SK-N-SH (cell line): ENCODE measurements around the gene P3H3. TPM values are rescaled to one million over a fixed set of nuclear protein-coding genes. Genes with fewer than 3 reads are reported as not detected.
A peak's percentile ranks its signal among the peaks of the same experiment; 100 is the strongest.

ENCODE experiments used
- CTCF ChIA-PET: fragments of 300-600, 350-600 bp; formaldehyde crosslinking; extraction: SDS; loops from one replicate; lab custom pipeline; 2021; lab: Yijun Ruan, JAX
- POLR2A ChIA-PET: fragments of 350-600 bp; sonication (Branson Sonifier 250); formaldehyde crosslinking; extraction: SDS; loops from one replicate; lab custom pipeline; 2020; ENCODE audit warnings: antibody characterized with exemption, inconsistent platforms; lab: Yijun Ruan, JAX
- DNase-seq: peaks from one replicate; pipeline ENCODE4 v3.0.0; 2012
- H2AFZ ChIP-seq: fragments of 200-600 bp; sonication (generic); 2 replicates; pipeline ENCODE4 v1.8.1; 2016; ENCODE audit warnings: antibody characterized with exemption, mild to moderate bottlenecking, low read depth
- H3F3A ChIP-seq: fragments of 200-600 bp; sonication (generic); replicated peaks from 2 replicates; pipeline ENCODE3; 2016; ENCODE audit warnings: antibody characterized with exemption, mild to moderate bottlenecking; ENCODE audit not compliant: insufficient read depth
- H3K27ac ChIP-seq, 2 experiments: fragments of 200-500 bp in 1 of 2; fragments of 200-600 bp in 1 of 2; sonication (Bioruptor generic) in 1 of 2; sonication (generic), shearing (Covaris generic) in 1 of 2; 2 replicates each; pipeline versions ENCODE4 v1.5.1 to v1.6.1; 2014 to 2016; ENCODE audit warnings: low read depth in 2 of 2, inconsistent platforms in 1 of 2, low read length in 1 of 2, mild to moderate bottlenecking in 1 of 2, mixed read lengths in 1 of 2
- H3K27me3 ChIP-seq: fragments of 200-600 bp; sonication (generic), shearing (Covaris generic); 2 replicates; pipeline ENCODE4 v1.6.1; 2016; ENCODE audit warnings: mixed run types; ENCODE audit not compliant: insufficient read depth
- H3K36me3 ChIP-seq, 2 experiments: fragments of 200-500 bp in 1 of 2; fragments of 200-600 bp in 1 of 2; sonication (Bioruptor generic) in 1 of 2; sonication (generic) in 1 of 2; replicated peaks in 1 of 2; 2 replicates each; pipeline versions ENCODE3 to v1.5.1; 2014 to 2016; ENCODE audit warnings: low read length in 1 of 2, mild to moderate bottlenecking in 1 of 2; ENCODE audit not compliant: insufficient read depth in 2 of 2, control insufficient read depth in 1 of 2
- H3K4me1 ChIP-seq, 2 experiments: fragments of 200-500 bp in 1 of 2; fragments of 200-600 bp in 1 of 2; sonication (Bioruptor generic) in 1 of 2; sonication (generic), shearing (Covaris generic) in 1 of 2; 2 replicates each; pipeline versions ENCODE4 v1.5.1 to v1.6.1; 2014 to 2016; ENCODE audit warnings: low read depth in 1 of 2, low read length in 1 of 2, mixed run types in 1 of 2; ENCODE audit not compliant: insufficient read depth in 2 of 2, control insufficient read depth in 1 of 2
- H3K4me2 ChIP-seq: fragments of 200-600 bp; sonication (generic), shearing (Covaris generic); 2 replicates; pipeline ENCODE4 v1.6.1; 2017; ENCODE audit warnings: mixed run types
- H3K4me3 ChIP-seq, 2 experiments: fragments of 200-500 bp in 1 of 2; fragments of 200-600 bp in 1 of 2; sonication (Bioruptor generic) in 1 of 2; sonication (generic), shearing (Covaris generic) in 1 of 2; 2 replicates each; pipeline versions ENCODE4 v1.5.1 to v1.8.1; 2014 to 2016; ENCODE audit warnings: low read depth in 2 of 2, inconsistent platforms in 1 of 2, low read length in 1 of 2, mild to moderate bottlenecking in 1 of 2, mixed read lengths in 1 of 2, moderate library complexity in 1 of 2
- H3K79me2 ChIP-seq: fragments of 200-600 bp; sonication (generic); 2 replicates; pipeline ENCODE4 v1.8.1; 2017; ENCODE audit warnings: mild to moderate bottlenecking; ENCODE audit not compliant: insufficient read depth
- H3K9ac ChIP-seq: fragments of 200-600 bp; sonication (generic); 2 replicates; pipeline ENCODE4 v1.6.1; 2017; ENCODE audit warnings: mixed run types
- H3K9me2 ChIP-seq: fragments of 200-600 bp; sonication (generic); 2 replicates; pipeline ENCODE4 v1.6.1; 2017; ENCODE audit warnings: mixed run types
- H3K9me3 ChIP-seq: fragments of 200-600 bp; sonication (generic); 2 replicates; pipeline ENCODE4 v1.6.1; 2017; ENCODE audit warnings: mixed run types, mild to moderate bottlenecking, moderate library complexity
- H4K20me1 ChIP-seq: fragments of 200-600 bp; sonication (generic); 2 replicates; pipeline ENCODE4 v1.6.1; 2017; ENCODE audit warnings: mild to moderate bottlenecking, mixed run types; ENCODE audit not compliant: insufficient read depth
- CHD2 ChIP-seq: fragments of 150-350 bp; IDR thresholded peaks from 2 replicates; pipeline ENCODE4 v1.6.1; 2018; ENCODE audit warnings: low read length; ENCODE audit not compliant: partially characterized antibody
- ELF1 ChIP-seq: IDR thresholded peaks from 2 replicates; pipeline ENCODE4 v1.4.0; 2012
- FOSL2 ChIP-seq: IDR thresholded peaks from 2 replicates; pipeline ENCODE4 v1.4.0; 2012; ENCODE audit warnings: low read depth, mild to moderate bottlenecking, moderate library complexity, borderline replicate concordance
- FOXJ3 ChIP-seq: sonication (generic); formaldehyde crosslinking; IDR thresholded peaks from 2 replicates; pipeline ENCODE4 v1.5.1; 2020; ENCODE audit warnings: mild to moderate bottlenecking, missing genetic modification reagents
- FOXM1 ChIP-seq: IDR thresholded peaks from 2 replicates; pipeline ENCODE4 v1.4.0; 2012; ENCODE audit warnings: low read depth, mild to moderate bottlenecking
- GABPA ChIP-seq: IDR thresholded peaks from 2 replicates; pipeline ENCODE4 v1.4.0; 2012; ENCODE audit warnings: low read depth, mild to moderate bottlenecking
- JUND ChIP-seq: IDR thresholded peaks from 2 replicates; pipeline ENCODE4 v1.4.0; 2012
- MEF2A ChIP-seq: IDR thresholded peaks from 2 replicates; pipeline ENCODE4 v1.4.0; 2012; ENCODE audit warnings: low read depth, borderline replicate concordance
- MXI1 ChIP-seq: IDR thresholded peaks from 2 replicates; pipeline ENCODE4 v1.6.1; 2012; ENCODE audit warnings: mild to moderate bottlenecking, low read depth, low read length, improper control_type of control experiment
- NFIC ChIP-seq: IDR thresholded peaks from 2 replicates; pipeline ENCODE4 v1.4.0; 2012; ENCODE audit warnings: borderline replicate concordance
- RAD21 ChIP-seq: IDR thresholded peaks from 2 replicates; pipeline ENCODE4 v1.6.1; 2012; ENCODE audit warnings: mild to moderate bottlenecking, low read length
- RFX5 ChIP-seq: IDR thresholded peaks from 2 replicates; pipeline ENCODE4 v1.6.1; 2012; ENCODE audit warnings: mild to moderate bottlenecking, improper control_type of control experiment, low read length
- RXRA ChIP-seq: IDR thresholded peaks from 2 replicates; pipeline ENCODE4 v1.4.0; 2012; ENCODE audit warnings: low read depth, mild to moderate bottlenecking, borderline replicate concordance
- SIN3A ChIP-seq: IDR thresholded peaks from 2 replicates; pipeline ENCODE4 v1.6.1; 2012; ENCODE audit warnings: low read depth, mild to moderate bottlenecking, low read length, moderate library complexity, borderline replicate concordance
- SMC3 ChIP-seq: IDR thresholded peaks from 2 replicates; pipeline ENCODE4 v1.6.1; 2012; ENCODE audit warnings: low read depth, low read length, improper control_type of control experiment
- TAF1 ChIP-seq: IDR thresholded peaks from 2 replicates; pipeline ENCODE4 v1.6.1; 2012; ENCODE audit warnings: low read depth, mild to moderate bottlenecking, low read length, moderate library complexity, borderline replicate concordance
- WGBS: methylation state at CpG from one replicate; pipeline ENCODE4 v1.1.6; 2017; ENCODE audit warnings: low lambda C conversion rate; 5-methylcytosine and 5-hydroxymethylcytosine counted together
- polyA plus RNA-seq, 3 experiments: library from polyadenylated mRNA; depleted of rRNA; stranded (reverse); fragments of >200 nt; gene quantifications; 2 replicates each; pipeline ENCODE4 v1.2.3, GENCODE V29; 2012
- TF ChIP-seq, protein P1 (sequence below): IDR thresholded peaks from 2 replicates; pipeline ENCODE4 v1.4.0; 2012; ENCODE audit warnings: low read depth
- TF ChIP-seq, protein P2 (sequence below): IDR thresholded peaks from 2 replicates; pipeline ENCODE4; 2012
- TF ChIP-seq, protein P3 (sequence below): IDR thresholded peaks from 2 replicates; pipeline ENCODE4 v1.4.0; 2012; ENCODE audit warnings: low read depth, borderline replicate concordance
- TF ChIP-seq, protein P4 (sequence below): fragments of 150-350 bp; IDR thresholded peaks from 2 replicates; pipeline ENCODE4 v1.6.1; 2016; ENCODE audit warnings: mild to moderate bottlenecking, low read depth, low read length
- TF ChIP-seq, protein P5 (sequence below): fragments of 200-600 bp; sonication (generic); IDR thresholded peaks from 2 replicates; pipeline ENCODE4 v1.6.1; 2017; ENCODE audit warnings: antibody characterized with exemption, mild to moderate bottlenecking, moderate library complexity

The P3H3 gene
- polyA plus RNA-seq, 1 of the 3 experiments (the other 2 are of a cell fraction): 74.6 TPM

DNA sequence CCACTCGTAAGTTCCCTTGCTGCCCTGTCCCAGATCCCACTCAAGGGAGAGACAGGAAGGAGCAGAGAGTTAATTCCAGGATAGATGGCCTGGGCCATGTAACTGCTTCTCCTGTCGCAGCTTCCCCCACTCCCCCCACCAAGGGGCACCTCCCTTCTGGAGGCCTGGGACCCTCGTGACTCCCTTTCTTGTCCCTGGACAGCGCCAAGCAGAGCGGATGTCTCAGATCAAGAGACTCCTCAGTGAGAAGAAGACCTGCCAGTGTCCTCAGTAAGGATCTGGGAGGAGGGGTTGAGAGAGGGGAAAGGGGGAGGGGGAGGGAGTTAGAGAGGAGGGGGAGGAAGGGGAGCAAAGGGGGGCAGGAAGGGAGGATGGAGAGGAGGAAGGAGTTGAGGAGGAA, 9.6 kb upstream of the P3H3 start:
- Histone ChIP-seq H3K4me2 (no peak overlapping the region), H3K36me3 (no peaks in the 10 kb centered on the region), H3K4me1 (peaks cover 11 to 72% of the 10 kb centered on the region in 2 experiments; a peak in 2 of 4 replicates), H3K27ac (no peak overlapping the region), H3K9me3 (no peaks in the 10 kb centered on the region), H3K4me3 (no peak overlapping the region), H4K20me1 (no peaks in the 10 kb centered on the region), H3K9ac (no peak overlapping the region), H3K79me2 (no peaks in the 10 kb centered on the region), H2AFZ (no peak overlapping the region), H3K27me3 (no peaks in the 10 kb centered on the region)
- CTCF ChIA-PET: interaction anchor here (1.1 to 8.3 kb wide), 5 partner anchors 10 to 65 kb away, joined by 3 to 74 read pairs (median 3); partner anchors contain the start of gene MLF2
- no peak for DNase-seq
- TF ChIP-seq, protein P1, sequence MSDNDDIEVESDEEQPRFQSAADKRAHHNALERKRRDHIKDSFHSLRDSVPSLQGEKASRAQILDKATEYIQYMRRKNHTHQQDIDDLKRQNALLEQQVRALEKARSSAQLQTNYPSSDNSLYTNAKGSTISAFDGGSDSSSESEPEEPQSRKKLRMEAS: no peak
- no peak for TF ChIP-seq TAF1
- no peak for TF ChIP-seq MXI1
- TF ChIP-seq, protein P2, sequence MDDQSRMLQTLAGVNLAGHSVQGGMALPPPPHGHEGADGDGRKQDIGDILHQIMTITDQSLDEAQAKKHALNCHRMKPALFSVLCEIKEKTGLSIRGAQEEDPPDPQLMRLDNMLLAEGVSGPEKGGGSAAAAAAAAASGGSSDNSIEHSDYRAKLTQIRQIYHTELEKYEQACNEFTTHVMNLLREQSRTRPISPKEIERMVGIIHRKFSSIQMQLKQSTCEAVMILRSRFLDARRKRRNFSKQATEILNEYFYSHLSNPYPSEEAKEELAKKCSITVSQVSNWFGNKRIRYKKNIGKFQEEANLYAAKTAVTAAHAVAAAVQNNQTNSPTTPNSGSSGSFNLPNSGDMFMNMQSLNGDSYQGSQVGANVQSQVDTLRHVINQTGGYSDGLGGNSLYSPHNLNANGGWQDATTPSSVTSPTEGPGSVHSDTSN: no peak
- TF ChIP-seq RAD21: no peak
- no peak for TF ChIP-seq MEF2A
- no peak for TF ChIP-seq RFX5
- no peak for TF ChIP-seq GABPA
- no peak for TF ChIP-seq ELF1
- TF ChIP-seq, all 33 proteins: peak for 0
- H3F3A ChIP-seq: no peaks in the 10 kb centered on the region
- WGBS: 98% methylated on average over 5 of the region's 5 CpGs
- no peaks in the 10 kb centered on the region for H3K9me2 ChIP-seq
- POLR2A ChIA-PET: interaction anchor here (0.6 kb wide), 1 partner anchor 52 kb away, joined by 3 read pairs; the partner anchor contains the start of gene PTMS

DNA sequence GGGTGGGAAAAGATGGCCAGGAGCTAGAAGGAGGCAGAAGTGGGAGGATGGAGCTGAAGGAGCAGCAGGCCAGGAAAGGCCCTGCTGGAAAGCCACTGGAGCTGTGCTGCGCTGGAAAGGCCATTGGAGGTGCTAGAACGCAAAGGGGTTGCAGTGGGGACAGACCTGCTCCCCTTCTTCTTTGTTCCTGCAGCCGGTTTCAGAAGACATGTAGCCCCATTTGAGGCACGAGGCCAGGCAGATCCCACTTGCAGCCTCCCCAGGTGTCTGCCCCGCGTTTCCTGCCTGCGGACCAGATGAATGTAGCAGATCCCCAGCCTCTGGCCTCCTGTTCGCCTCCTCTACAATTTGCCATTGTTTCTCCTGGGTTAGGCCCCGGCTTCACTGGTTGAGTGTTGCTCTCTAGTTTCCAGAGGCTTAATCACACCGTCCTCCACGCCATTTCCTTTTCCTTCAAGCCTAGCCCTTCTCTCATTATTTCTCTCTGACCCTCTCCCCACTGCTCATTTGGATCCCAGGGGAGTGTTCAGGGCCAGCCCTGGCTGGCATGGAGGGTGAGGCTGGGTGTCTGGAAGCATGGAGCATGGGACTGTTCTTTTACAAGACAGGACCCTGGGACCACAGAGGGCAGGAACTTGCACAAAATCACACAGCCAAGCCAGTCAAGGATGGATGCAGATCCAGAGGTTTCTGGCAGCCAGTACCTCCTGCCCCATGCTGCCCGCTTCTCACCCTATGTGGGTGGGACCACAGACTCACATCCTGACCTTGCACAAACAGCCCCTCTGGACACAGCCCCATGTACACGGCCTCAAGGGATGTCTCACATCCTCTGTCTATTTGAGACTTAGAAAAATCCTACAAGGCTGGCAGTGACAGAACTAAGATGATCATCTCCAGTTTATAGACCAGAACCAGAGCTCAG, 8.8 kb upstream of the P3H3 start:
- ChIA-PET POLR2A (interaction anchor here (1.0 to 2.1 kb wide), 2 partner anchors 33 to 130 kb away, joined by 3 to 9 read pairs; partner anchors contain the start of genes CDCA3, USP5 and ZNF384), CTCF (interaction anchor here (0.8 to 12.7 kb wide), 9 partner anchors 11 to 205 kb away, joined by 3 to 246 read pairs (median 6); partner anchors contain the start of genes MLF2 and SPSB2)
- no peak overlapping the region for H3K4me2 ChIP-seq
- no peak for DNase-seq
- H3K9me2 ChIP-seq: no peaks in the 10 kb centered on the region
- no peaks in the 10 kb centered on the region for H4K20me1 ChIP-seq
- peak overlapping the region in 1 of 2 experiments; percentile 61; a peak in 1 of 4 replicates for H3K27ac ChIP-seq
- H3K4me1 ChIP-seq: peaks cover 11 to 76% of the 10 kb centered on the region in 2 experiments; a peak in 2 of 4 replicates
- TF ChIP-seq, protein P3, sequence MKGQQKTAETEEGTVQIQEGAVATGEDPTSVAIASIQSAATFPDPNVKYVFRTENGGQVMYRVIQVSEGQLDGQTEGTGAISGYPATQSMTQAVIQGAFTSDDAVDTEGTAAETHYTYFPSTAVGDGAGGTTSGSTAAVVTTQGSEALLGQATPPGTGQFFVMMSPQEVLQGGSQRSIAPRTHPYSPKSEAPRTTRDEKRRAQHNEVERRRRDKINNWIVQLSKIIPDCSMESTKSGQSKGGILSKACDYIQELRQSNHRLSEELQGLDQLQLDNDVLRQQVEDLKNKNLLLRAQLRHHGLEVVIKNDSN: no peak
- TF ChIP-seq RXRA (no peak), SIN3A (no peak), CHD2 (no peak), NFIC (no peak), RAD21 (no peak), FOXJ3 (CRISPR knock-in tag) (no peak), SMC3 (no peak), FOSL2 (no peak), FOXM1 (no peak), RFX5 (no peak), ELF1 (no peak), JUND (no peak)
- TF ChIP-seq, protein P4, sequence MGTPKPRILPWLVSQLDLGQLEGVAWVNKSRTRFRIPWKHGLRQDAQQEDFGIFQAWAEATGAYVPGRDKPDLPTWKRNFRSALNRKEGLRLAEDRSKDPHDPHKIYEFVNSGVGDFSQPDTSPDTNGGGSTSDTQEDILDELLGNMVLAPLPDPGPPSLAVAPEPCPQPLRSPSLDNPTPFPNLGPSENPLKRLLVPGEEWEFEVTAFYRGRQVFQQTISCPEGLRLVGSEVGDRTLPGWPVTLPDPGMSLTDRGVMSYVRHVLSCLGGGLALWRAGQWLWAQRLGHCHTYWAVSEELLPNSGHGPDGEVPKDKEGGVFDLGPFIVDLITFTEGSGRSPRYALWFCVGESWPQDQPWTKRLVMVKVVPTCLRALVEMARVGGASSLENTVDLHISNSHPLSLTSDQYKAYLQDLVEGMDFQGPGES: no peak
- TF ChIP-seq, protein P5, sequence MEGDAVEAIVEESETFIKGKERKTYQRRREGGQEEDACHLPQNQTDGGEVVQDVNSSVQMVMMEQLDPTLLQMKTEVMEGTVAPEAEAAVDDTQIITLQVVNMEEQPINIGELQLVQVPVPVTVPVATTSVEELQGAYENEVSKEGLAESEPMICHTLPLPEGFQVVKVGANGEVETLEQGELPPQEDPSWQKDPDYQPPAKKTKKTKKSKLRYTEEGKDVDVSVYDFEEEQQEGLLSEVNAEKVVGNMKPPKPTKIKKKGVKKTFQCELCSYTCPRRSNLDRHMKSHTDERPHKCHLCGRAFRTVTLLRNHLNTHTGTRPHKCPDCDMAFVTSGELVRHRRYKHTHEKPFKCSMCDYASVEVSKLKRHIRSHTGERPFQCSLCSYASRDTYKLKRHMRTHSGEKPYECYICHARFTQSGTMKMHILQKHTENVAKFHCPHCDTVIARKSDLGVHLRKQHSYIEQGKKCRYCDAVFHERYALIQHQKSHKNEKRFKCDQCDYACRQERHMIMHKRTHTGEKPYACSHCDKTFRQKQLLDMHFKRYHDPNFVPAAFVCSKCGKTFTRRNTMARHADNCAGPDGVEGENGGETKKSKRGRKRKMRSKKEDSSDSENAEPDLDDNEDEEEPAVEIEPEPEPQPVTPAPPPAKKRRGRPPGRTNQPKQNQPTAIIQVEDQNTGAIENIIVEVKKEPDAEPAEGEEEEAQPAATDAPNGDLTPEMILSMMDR: no peak
- 97% methylated on average over 7 of the region's 13 CpGs for WGBS
- H3K9ac ChIP-seq: no peak overlapping the region
- no peaks in the 10 kb centered on the region for H3F3A ChIP-seq
- H3K4me3 ChIP-seq: no peak overlapping the region
- H3K27me3 ChIP-seq: no peaks in the 10 kb centered on the region
- H3K79me2 ChIP-seq: no peaks in the 10 kb centered on the region
- H2AFZ ChIP-seq: no peak overlapping the region
- no peaks in the 10 kb centered on the region for H3K36me3 ChIP-seq
- no peaks in the 10 kb centered on the region for H3K9me3 ChIP-seq
